ENCODE results near the gene DISC1. TPM values are rescaled to one million over a fixed set of nuclear protein-coding genes. Genes with fewer than 3 reads are reported as not detected.
"Not testable (repeated sequence)": the region's sequence is repeated elsewhere in the genome, so short reads cannot be mapped to it uniquely, and the experiment has no call there.

The DISC1 gene
- total RNA-seq, 1 experiment from 2014 or later: 3.8 TPM

- DNase-seq (ENCODE audit: low read depth): no peak
Observed at GRCh38 chr1:231667896-231668506, 41.4 kb downstream of the DISC1 start.

- DNase-seq (ENCODE audit: low read depth): no peak
Observed at GRCh38 chr1:231668826-231669225, 42.2 kb downstream of the DISC1 start.

DNA sequence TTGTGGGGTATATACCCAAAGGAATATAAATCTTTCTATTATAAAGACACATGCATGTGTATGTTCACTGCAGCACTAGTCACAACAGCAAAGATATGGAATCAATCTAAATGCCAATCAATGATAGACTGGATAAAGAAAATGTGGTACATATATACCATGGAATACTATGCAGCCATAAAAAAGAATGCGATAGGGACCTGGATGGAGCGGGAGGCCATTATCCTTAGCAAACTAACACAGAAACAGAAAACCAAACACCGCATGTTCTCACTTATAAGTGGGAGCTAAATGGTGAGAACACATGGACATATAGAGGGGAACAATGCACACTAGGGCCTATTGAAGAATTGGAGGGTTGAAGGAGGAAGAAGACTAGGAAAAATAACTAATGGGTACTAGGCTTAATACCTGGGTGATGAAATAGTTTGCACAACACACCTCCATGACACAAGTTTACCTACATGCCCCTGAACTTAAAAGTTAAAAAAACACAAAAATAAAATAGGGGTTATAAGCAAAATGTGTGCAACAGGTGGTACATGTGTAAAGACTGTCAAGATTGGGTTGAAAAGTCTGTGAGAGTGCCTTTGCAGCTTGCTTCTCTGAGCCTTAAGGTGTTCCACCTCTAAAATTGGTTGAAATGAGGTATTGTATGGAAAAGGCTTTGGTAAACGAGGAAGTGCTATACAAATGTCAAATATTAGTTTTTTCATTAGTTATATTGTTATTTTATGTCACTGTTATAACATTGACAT is 43.5 kb downstream of the DISC1 start:
- not testable (repeated sequence) for DNase-seq (ENCODE audit: low read depth)

- DNase-seq (ENCODE audit: low read depth): no peak
Observed at GRCh38 chr1:231670755-231671154, 44.2 kb downstream of the DISC1 start.

DNA sequence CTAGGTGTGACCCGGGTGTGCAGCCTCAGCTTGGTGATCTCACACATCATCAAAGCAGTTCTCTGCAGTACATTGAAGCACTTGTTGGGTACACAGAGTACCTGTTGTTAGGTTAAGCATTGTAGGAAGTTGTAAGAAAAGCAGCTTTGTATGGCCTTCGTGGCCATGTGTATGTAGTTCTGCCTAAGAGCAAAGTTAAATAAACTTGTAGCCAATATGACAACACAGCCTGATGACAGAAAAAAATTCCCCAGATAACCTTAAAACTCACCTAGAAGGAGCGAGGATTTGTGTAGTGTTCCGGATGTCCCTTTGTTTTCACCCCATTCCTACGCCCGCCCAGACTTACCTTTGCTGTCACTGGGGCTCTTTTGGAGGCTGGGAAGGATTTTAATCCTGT is 48.0 kb downstream of the DISC1 start:
- no peak for DNase-seq (ENCODE audit: low read depth)

DNA sequence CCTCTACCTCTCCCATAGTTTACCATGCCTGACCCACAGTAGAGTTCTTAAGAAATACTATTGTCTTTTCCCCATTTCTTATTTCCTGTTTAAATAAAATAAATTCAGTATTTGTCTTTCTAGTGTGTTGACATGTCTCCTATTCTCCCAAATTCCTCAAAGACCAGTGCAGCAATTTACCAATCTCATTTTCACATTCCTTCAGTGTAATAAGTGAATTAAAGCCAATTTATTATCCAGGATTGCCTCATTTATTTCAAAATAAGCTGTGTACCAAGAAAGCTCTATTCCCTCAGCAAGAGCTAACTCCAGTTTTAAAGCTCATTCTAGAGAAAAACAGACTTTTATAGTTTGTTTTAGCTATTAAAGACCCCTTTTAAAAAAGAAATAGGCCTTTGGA is 49.9 kb downstream of the DISC1 start:
- no peak for DNase-seq (ENCODE audit: low read depth)

DNA sequence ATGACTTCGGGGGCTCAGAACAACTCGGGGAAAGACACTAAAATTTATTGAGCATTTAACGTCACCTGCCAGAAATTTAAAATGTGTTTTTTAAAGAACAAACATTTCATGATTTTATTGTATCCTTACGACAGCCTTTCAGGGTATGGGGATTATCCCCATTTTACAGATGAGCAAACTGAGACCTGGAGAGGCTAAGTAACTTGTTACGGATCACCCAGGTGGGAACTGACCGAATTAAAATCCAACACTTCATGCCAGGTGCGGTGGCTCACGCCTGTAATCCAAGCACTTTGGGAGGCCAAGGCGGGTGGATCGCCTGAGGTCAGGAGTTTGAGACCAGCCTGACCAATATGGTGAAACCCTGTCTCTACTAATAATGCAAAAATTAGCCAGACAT is 50.9 kb downstream of the DISC1 start:
- no peak for DNase-seq (ENCODE audit: low read depth)

- DNase-seq (ENCODE audit: low read depth): no peak
Observed at GRCh38 chr1:231678011-231678432, 51.4 kb downstream of the DISC1 start.

DNA sequence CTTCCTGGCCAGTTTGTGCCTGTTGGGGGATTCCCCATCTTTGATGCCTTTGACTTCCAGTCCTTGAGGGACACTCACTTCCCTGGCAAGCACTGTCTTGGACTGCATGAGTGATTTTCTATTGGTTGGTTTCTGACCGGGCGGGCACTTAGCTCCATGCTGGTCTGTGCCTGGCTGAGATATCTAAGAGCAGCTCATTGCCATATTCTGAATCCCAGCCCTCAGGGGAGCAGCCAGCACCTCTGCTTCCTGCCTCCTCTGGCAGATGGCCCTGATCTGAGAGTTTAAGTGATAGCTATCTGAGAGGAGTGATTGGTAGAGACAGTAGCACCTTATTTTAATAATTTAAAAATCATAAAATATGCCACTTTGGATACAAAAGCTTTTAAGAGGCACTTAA is 52.5 kb downstream of the DISC1 start:
- peak; percentile 11 for DNase-seq (ENCODE audit: low read depth)

DNA sequence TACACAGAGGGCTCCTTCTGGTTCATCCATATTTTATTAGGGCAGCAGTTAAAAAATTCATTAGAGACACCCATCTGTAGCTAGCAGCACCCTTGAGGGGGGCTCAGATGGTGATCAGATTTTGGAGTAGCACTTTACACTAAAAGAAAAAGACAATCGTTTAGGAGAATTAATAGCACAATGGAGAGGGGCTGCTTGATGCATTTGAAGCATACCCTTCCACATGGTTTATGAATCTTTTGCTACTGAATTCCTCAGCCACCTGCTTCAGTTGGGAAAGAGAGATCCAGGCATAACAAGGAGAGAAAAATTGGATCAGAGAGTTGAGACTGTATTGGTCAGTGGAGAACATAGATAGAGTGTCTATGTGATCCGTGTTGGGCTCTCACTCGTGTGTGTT is 54.4 kb downstream of the DISC1 start:
- DNase-seq (ENCODE audit: low read depth): no peak

DNA sequence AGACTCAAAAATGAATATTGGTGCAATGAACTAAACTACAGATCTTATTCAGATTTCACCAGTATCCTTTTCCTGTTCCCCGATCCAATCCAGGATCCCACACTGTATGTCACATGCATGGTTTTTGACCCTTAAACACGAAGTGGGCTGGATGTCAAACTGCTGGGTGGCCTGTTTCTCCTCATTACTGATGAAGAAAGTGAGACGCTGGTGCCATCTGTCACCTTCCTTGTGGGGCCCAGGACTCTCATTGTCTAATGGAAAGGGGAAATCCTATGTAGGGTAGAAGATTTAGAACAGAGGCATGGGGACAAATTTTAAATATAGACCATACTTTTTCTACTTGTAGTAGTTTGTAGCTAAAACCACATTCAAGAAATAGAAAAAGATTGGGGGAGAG is 56.2 kb downstream of the DISC1 start:
- DNase-seq (ENCODE audit: low read depth): no peak

DNA sequence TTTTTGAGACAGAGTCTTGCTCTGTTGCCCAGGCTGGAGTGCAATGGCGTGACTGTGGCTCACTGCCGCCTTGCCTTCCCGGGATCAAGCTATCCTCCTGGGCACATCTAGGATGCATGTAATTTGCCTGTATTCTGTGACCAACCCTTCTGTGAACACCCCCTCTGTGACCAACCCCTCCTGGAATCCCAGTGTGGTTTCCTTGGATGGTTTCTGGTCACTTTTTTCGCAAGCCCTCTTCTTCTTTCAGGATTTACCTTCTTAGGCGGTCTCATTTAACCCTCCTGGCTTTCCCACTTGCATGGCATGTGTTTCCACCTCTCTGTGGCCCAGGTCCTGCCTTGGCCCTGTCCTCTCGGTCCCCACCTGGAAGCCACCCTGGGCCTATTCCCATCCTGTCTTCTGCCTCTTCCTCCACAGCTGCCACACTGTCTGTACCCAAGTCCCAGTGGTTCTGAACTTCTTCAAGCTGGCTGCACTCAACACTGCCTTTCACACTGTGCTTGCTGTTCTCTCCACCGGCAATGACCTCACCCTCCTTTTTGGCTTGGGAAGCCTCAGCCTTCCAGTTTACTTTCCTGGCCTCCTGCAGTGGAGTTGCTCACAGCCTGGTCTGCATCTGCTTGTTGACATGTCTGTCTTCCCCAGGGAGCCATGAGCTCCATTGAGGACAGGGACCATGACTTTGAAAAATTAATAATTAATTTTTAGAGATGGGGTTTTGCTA is 57.0 kb downstream of the DISC1 start:
- DNase-seq (ENCODE audit: low read depth): peak; percentile 32

GRCh38 chr1:231684356-231685244 is 58.0 kb downstream of the DISC1 start:
- peak; percentile 25 for DNase-seq (ENCODE audit: low read depth)

GRCh38 chr1:231686384-231686783 is 59.8 kb downstream of the DISC1 start:
- DNase-seq (ENCODE audit: low read depth): no peak

- DNase-seq (ENCODE audit: low read depth): no peak
Observed at GRCh38 chr1:231688989-231689388, 62.4 kb downstream of the DISC1 start.

DNA sequence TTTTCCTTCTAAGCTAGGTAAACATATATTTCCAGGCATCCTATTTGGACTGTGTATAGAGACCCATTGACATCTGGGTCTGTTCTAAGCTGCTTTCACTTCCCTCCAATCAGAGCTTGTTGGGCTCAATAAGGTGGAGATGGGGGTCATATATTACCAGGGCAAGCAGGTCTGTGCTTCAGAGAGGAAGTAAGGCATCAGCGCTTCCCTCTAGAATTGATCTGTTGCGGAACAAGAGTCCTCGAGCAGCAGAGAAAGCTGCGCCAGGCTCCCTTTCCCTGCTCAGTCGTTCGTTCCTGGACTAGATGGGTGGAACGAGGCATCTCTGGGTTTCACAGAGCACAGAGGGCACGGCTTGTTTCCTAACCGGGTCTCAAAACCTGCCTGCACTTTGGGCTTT is 63.5 kb downstream of the DISC1 start:
- no peak for DNase-seq (ENCODE audit: low read depth)

- DNase-seq (ENCODE audit: low read depth): peak; percentile 77
Observed at GRCh38 chr1:231691618-231692259, 65.1 kb downstream of the DISC1 start.

- DNase-seq (ENCODE audit: low read depth): no peak
Observed at GRCh38 chr1:231693361-231694074, 66.9 kb downstream of the DISC1 start.

GRCh38 chr1:231694075-231694431 is 67.5 kb downstream of the DISC1 start:
- no peak for DNase-seq (ENCODE audit: low read depth)

DNA sequence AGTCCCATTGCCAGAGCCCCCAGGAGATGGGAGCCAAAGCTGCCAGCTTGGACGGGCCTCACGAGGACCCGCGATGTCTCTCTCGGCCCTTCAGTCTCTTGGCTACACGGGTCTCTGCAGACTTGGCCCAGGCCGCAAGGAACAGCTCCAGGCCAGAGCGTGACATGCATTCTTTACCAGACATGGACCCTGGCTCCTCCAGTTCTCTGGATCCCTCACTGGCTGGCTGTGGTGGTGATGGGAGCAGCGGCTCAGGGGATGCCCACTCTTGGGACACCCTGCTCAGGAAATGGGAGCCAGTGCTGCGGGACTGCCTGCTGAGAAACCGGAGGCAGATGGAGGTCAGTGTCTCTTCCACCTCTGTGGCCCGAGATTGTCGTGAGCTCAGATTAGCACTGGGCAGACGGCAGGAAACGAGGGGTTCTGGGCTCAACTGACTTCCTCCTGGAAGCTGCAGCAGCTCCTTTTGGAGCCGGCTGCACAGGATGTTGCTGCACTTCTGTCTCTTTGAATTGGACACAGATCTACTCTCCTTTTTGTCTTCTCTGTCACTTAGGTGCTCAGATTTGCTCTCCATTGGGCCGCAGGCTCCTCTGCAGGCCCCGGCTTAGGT is 68.0 kb downstream of the DISC1 start:
- no peak for DNase-seq (ENCODE audit: low read depth)
